NOMO-1 (cell line): ENCODE data around the gene BAHCC1.

Experiments
- DNase-seq, 2 experiments: peaks; one replicate each; lab custom pipeline; 2025; ENCODE audit not compliant: unreplicated experiment in 2 of 2; lab: John Stamatoyannopoulos, UW

BAHCC1 gene

GRCh38 chr17:81366648-81367047 is 28.6 kb upstream of the BAHCC1 start:
- no peak for DNase-seq

GRCh38 chr17:81367171-81367570 is 28.1 kb upstream of the BAHCC1 start:
- DNase-seq = no peak

GRCh38 chr17:81368161-81369022 is 26.9 kb upstream of the BAHCC1 start:
- no peak for DNase-seq

GRCh38 chr17:81370294-81370693 is 25.0 kb upstream of the BAHCC1 start:
- DNase-seq = no peak

- no peak for DNase-seq
Observed at GRCh38 chr17:81371910-81372760, 23.1 kb upstream of the BAHCC1 start.

GRCh38 chr17:81373536-81374160 is 21.6 kb upstream of the BAHCC1 start:
- no peak for DNase-seq

- no peak for DNase-seq
Observed at GRCh38 chr17:81374890-81375289, 20.4 kb upstream of the BAHCC1 start.

- no peak for DNase-seq
Observed at GRCh38 chr17:81376946-81377714, 18.1 kb upstream of the BAHCC1 start.

- DNase-seq = no peak
Observed at GRCh38 chr17:81378941-81379511, 16.2 kb upstream of the BAHCC1 start.

- DNase-seq = no peak
Observed at GRCh38 chr17:81379523-81379942, 15.7 kb upstream of the BAHCC1 start.

GRCh38 chr17:81380131-81380530 is 15.1 kb upstream of the BAHCC1 start:
- no peak for DNase-seq

GRCh38 chr17:81380666-81381518 is 14.4 kb upstream of the BAHCC1 start:
- DNase-seq = no peak

- no peak for DNase-seq
Observed at GRCh38 chr17:81381632-81382577, 13.4 kb upstream of the BAHCC1 start.

GRCh38 chr17:81382851-81383250 is 12.4 kb upstream of the BAHCC1 start:
- no peak for DNase-seq

GRCh38 chr17:81383504-81384421 is 11.5 kb upstream of the BAHCC1 start:
- DNase-seq = no peak

GRCh38 chr17:81384929-81385319 is 10.3 kb upstream of the BAHCC1 start:
- no peak for DNase-seq
